Activated CD8-positive, alpha-beta memory T cell treated with anti-CD3 and anti-CD28 coated beads, Interleukin-2, amount 50 U/mL, for 1 hour (primary cell): Measurements from ENCODE around the gene POTED.
"Not testable (repeated sequence)": the region's sequence is repeated elsewhere in the genome, so short reads cannot be mapped to it uniquely, and the experiment has no call there.

Experiments used
- DNase-seq: peaks from one replicate; pipeline ENCODE4 v3.0.0-alpha.2; 2020; ENCODE audit errors: extremely low read depth

POTED gene

DNA sequence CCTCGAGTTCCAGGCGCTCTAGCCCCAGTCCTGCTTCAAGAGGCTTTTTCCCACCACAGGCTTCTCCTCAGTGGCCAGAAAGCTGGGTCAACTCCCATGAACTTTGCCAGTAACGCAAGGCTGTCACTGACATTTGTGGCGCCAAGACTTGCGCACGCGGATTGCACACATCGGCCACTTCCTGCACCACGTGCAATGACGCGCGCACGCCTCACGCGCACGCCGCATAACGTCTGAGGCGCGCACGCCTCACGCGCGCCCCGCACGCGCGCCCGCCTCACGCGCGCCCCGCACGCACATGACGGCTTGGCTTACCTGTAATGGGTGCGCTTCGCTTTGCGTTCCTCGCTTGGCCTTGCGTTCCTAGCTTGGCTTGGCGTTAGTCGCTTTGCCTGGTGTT is at the start of gene POTED:
TSS of gene POTED (plus strand) at position 301 of the 400 bp plus-strand sequence. CDS start 452 bp downstream, outside the sequence.
- DNase-seq: not testable (repeated sequence)

- DNase-seq: not testable (repeated sequence)
Measured at GRCh38 chr21:13650101-13650500, 40.5 kb downstream of the POTED start.

GRCh38 chr21:13651746-13652145 is 42.2 kb downstream of the POTED start:
- DNase-seq: not testable (repeated sequence)
